ENCODE measurements around the gene SERPINB10.

Gene SERPINB10

GRCh38 chr18:63878925-63879324 lies 28.8 kb upstream of the SERPINB10 start:
- Histone ChIP-seq H3K27ac (ENCODE audit: low read depth, low read length, severe bottlenecking) (no peak overlapping the region), H3K4me1 (ENCODE audit: control insufficient read depth, insufficient read depth, low read length, poor library complexity, severe bottlenecking) (peaks cover 17% of the 10 kb centered on the region), H3K9me3 (ENCODE audit: control insufficient read depth, low read length) (no peaks in the 10 kb centered on the region), H3K4me3 (ENCODE audit: extremely low read depth, insufficient read depth, low read length, poor library complexity, severe bottlenecking) (no peak overlapping the region), H3K36me3 (ENCODE audit: control insufficient read depth, insufficient read depth, low read length) (no peaks in the 10 kb centered on the region)
- WGBS, 2 experiments (ENCODE audit: insufficient coverage in 2 of 2) = 88 to 100% methylated on average over 2 to 3 of the region's 4 CpGs

- H3K4me3 ChIP-seq (ENCODE audit: extremely low read depth, insufficient read depth, low read length, poor library complexity, severe bottlenecking) = no peak overlapping the region
- H3K27ac ChIP-seq (ENCODE audit: low read depth, low read length, severe bottlenecking) = no peak overlapping the region
- H3K36me3 ChIP-seq (ENCODE audit: control insufficient read depth, insufficient read depth, low read length) = no peaks in the 10 kb centered on the region
- no peaks in the 10 kb centered on the region for H3K9me3 ChIP-seq (ENCODE audit: control insufficient read depth, low read length)
- 60 to 100% methylated on average over 1 of the region's 2 CpGs for WGBS, 2 experiments (ENCODE audit: insufficient coverage in 2 of 2)
- peaks cover 17% of the 10 kb centered on the region for H3K4me1 ChIP-seq (ENCODE audit: control insufficient read depth, insufficient read depth, low read length, poor library complexity, severe bottlenecking)
These were observed 28.0 kb upstream of the SERPINB10 start for GRCh38 chr18:63879709-63880108.

- Histone ChIP-seq H3K27ac (ENCODE audit: low read depth, low read length, severe bottlenecking) (peak overlapping the region; percentile 80), H3K36me3 (ENCODE audit: control insufficient read depth, insufficient read depth, low read length) (no peaks in the 10 kb centered on the region), H3K9me3 (ENCODE audit: control insufficient read depth, low read length) (no peaks in the 10 kb centered on the region), H3K4me3 (ENCODE audit: extremely low read depth, insufficient read depth, low read length, poor library complexity, severe bottlenecking) (no peak overlapping the region), H3K4me1 (ENCODE audit: control insufficient read depth, insufficient read depth, low read length, poor library complexity, severe bottlenecking) (peaks cover 17% of the 10 kb centered on the region)
- WGBS, 2 experiments (ENCODE audit: insufficient coverage in 2 of 2) = 88% methylated on average over 1 to 2 of the region's 4 CpGs
These were observed 25.9 kb upstream of the SERPINB10 start for GRCh38 chr18:63881851-63882250.

GRCh38 chr18:63882333-63883141 lies 25.2 kb upstream of the SERPINB10 start:
- peak overlapping the region; percentile 80 for H3K27ac ChIP-seq (ENCODE audit: low read depth, low read length, severe bottlenecking)
- 58 to 80% methylated on average over 1 to 6 of the region's 8 CpGs for WGBS, 2 experiments (ENCODE audit: insufficient coverage in 2 of 2)
- H3K4me1 ChIP-seq (ENCODE audit: control insufficient read depth, insufficient read depth, low read length, poor library complexity, severe bottlenecking) = peaks cover 17% of the 10 kb centered on the region
- H3K36me3 ChIP-seq (ENCODE audit: control insufficient read depth, insufficient read depth, low read length) = no peaks in the 10 kb centered on the region
- no peak overlapping the region for H3K4me3 ChIP-seq (ENCODE audit: extremely low read depth, insufficient read depth, low read length, poor library complexity, severe bottlenecking)
- no peaks in the 10 kb centered on the region for H3K9me3 ChIP-seq (ENCODE audit: control insufficient read depth, low read length)

GRCh38 chr18:63883617-63884016 lies 24.1 kb upstream of the SERPINB10 start:
- no peaks in the 10 kb centered on the region for H3K9me3 ChIP-seq (ENCODE audit: control insufficient read depth, low read length)
- H3K4me1 ChIP-seq (ENCODE audit: control insufficient read depth, insufficient read depth, low read length, poor library complexity, severe bottlenecking) = peaks cover 15% of the 10 kb centered on the region
- H3K36me3 ChIP-seq (ENCODE audit: control insufficient read depth, insufficient read depth, low read length) = no peaks in the 10 kb centered on the region
- no peak overlapping the region for H3K27ac ChIP-seq (ENCODE audit: low read depth, low read length, severe bottlenecking)
- no peak overlapping the region for H3K4me3 ChIP-seq (ENCODE audit: extremely low read depth, insufficient read depth, low read length, poor library complexity, severe bottlenecking)

- H3K4me1 ChIP-seq (ENCODE audit: control insufficient read depth, insufficient read depth, low read length, poor library complexity, severe bottlenecking) = no peaks in the 10 kb centered on the region
- H3K36me3 ChIP-seq (ENCODE audit: control insufficient read depth, insufficient read depth, low read length) = no peaks in the 10 kb centered on the region
- no peak within 1 kb of the TSS for H3K27ac ChIP-seq (ENCODE audit: low read depth, low read length, severe bottlenecking)
- WGBS, 2 experiments (ENCODE audit: insufficient coverage in 2 of 2) = 86% methylated on average over 1 of the region's 1 CpG; no CpG with 5 or more reads in 1 of the 2 experiments
- no peak within 1 kb of the TSS for H3K4me3 ChIP-seq (ENCODE audit: extremely low read depth, insufficient read depth, low read length, poor library complexity, severe bottlenecking)
- H3K9me3 ChIP-seq (ENCODE audit: control insufficient read depth, low read length) = no peaks in the 10 kb centered on the region
These were observed 20.3 kb upstream of the SERPINB10 start, which contains the start of gene SERPINB2 for GRCh38 chr18:63887424-63887823. TSS of gene SERPINB2 (plus strand) at chr18:63887705. CDS start at chr18:63891445, 3,740 bp downstream.

GRCh38 chr18:63888470-63889190 lies 19.1 kb upstream of the SERPINB10 start:
- Histone ChIP-seq H3K27ac (ENCODE audit: low read depth, low read length, severe bottlenecking) (no peak overlapping the region), H3K4me3 (ENCODE audit: extremely low read depth, insufficient read depth, low read length, poor library complexity, severe bottlenecking) (no peak overlapping the region), H3K9me3 (ENCODE audit: control insufficient read depth, low read length) (no peaks in the 10 kb centered on the region), H3K36me3 (ENCODE audit: control insufficient read depth, insufficient read depth, low read length) (no peaks in the 10 kb centered on the region), H3K4me1 (ENCODE audit: control insufficient read depth, insufficient read depth, low read length, poor library complexity, severe bottlenecking) (no peaks in the 10 kb centered on the region)
- WGBS, 2 experiments (ENCODE audit: insufficient coverage in 2 of 2) = 57% methylated on average over 1 of the region's 1 CpG; no CpG with 5 or more reads in 1 of the 2 experiments

GRCh38 chr18:63889626-63890025 lies 18.1 kb upstream of the SERPINB10 start:
- no peak overlapping the region for H3K4me3 ChIP-seq (ENCODE audit: extremely low read depth, insufficient read depth, low read length, poor library complexity, severe bottlenecking)
- H3K9me3 ChIP-seq (ENCODE audit: control insufficient read depth, low read length) = no peaks in the 10 kb centered on the region
- no peaks in the 10 kb centered on the region for H3K4me1 ChIP-seq (ENCODE audit: control insufficient read depth, insufficient read depth, low read length, poor library complexity, severe bottlenecking)
- no peak overlapping the region for H3K27ac ChIP-seq (ENCODE audit: low read depth, low read length, severe bottlenecking)
- WGBS, 2 experiments (ENCODE audit: insufficient coverage in 2 of 2) = 100% methylated on average over 1 of the region's 2 CpGs; no CpG with 5 or more reads in 1 of the 2 experiments
- no peaks in the 10 kb centered on the region for H3K36me3 ChIP-seq (ENCODE audit: control insufficient read depth, insufficient read depth, low read length)

GRCh38 chr18:63890237-63890949 lies 17.4 kb upstream of the SERPINB10 start:
- 90 to 98% methylated on average over 5 of the region's 6 CpGs for WGBS, 2 experiments (ENCODE audit: insufficient coverage in 2 of 2)
- Histone ChIP-seq H3K36me3 (ENCODE audit: control insufficient read depth, insufficient read depth, low read length) (no peaks in the 10 kb centered on the region), H3K4me3 (ENCODE audit: extremely low read depth, insufficient read depth, low read length, poor library complexity, severe bottlenecking) (no peak overlapping the region), H3K9me3 (ENCODE audit: control insufficient read depth, low read length) (no peaks in the 10 kb centered on the region), H3K4me1 (ENCODE audit: control insufficient read depth, insufficient read depth, low read length, poor library complexity, severe bottlenecking) (no peaks in the 10 kb centered on the region), H3K27ac (ENCODE audit: low read depth, low read length, severe bottlenecking) (no peak overlapping the region)

GRCh38 chr18:63890950-63891304 lies 16.8 kb upstream of the SERPINB10 start:
- Histone ChIP-seq H3K27ac (ENCODE audit: low read depth, low read length, severe bottlenecking) (no peak overlapping the region), H3K36me3 (ENCODE audit: control insufficient read depth, insufficient read depth, low read length) (no peaks in the 10 kb centered on the region), H3K9me3 (ENCODE audit: control insufficient read depth, low read length) (no peaks in the 10 kb centered on the region), H3K4me1 (ENCODE audit: control insufficient read depth, insufficient read depth, low read length, poor library complexity, severe bottlenecking) (no peaks in the 10 kb centered on the region), H3K4me3 (ENCODE audit: extremely low read depth, insufficient read depth, low read length, poor library complexity, severe bottlenecking) (no peak overlapping the region)
- 87 to 96% methylated on average over 2 to 4 of the region's 5 CpGs for WGBS, 2 experiments (ENCODE audit: insufficient coverage in 2 of 2)
